Measurements from ENCODE around the gene KIF26B. TPM values are rescaled to one million over a fixed set of nuclear protein-coding genes. Genes with fewer than 3 reads are reported as not detected.
"Not testable (repeated sequence)": the region's sequence is repeated elsewhere in the genome, so short reads cannot be mapped to it uniquely, and the experiment has no call there.

The KIF26B gene
- total RNA-seq, 1 donor from 2014 or later = 3.8 TPM

- intact Hi-C loops (cut with DNase I) = no loop called here
- no peak for ATAC-seq
These were observed 173.1 kb downstream of the KIF26B start for GRCh38 chr1:245327842-245328241.

DNA sequence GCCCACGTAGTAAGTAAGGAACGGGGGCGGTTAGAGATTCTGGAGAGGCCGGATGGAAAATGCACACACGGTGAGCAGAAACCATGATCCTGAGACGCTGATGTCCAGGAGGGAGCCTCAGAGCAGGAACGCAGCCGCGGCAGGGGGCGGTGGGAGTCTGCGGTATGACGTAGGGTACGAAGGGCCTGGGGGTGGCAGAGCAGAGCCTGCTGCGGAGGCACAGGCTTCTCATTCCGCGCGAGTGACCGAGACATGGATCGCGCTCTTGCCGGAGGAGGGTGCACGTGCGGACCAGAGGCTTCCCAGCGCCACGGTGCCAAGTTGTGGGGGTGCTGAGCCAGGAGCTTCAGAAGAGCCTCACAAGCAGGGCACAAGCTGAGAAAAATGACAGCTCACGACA is 176.2 kb downstream of the KIF26B start:
- ATAC-seq (no peak), DNase-seq (ENCODE audit: missing footprints) (no peak)
- intact Hi-C loops (cut with DNase I) = no loop called here

More at GRCh38 chr1:245327842-245328241, 173.1 kb downstream of the KIF26B start:
- no peak for DNase-seq (ENCODE audit: missing footprints)

- intact Hi-C loops (cut with DNase I) = no loop called here
- DNase-seq (ENCODE audit: missing footprints) (no peak), ATAC-seq (no peak)
These were observed 177.3 kb downstream of the KIF26B start for GRCh38 chr1:245332085-245332484.

- DNase-seq (ENCODE audit: missing footprints) = no peak
- intact Hi-C loops (cut with DNase I) = no loop called here
- ATAC-seq = no peak
These were observed 177.7 kb downstream of the KIF26B start for GRCh38 chr1:245332513-245332912.

- DNase-seq (ENCODE audit: missing footprints) = no peak
- ATAC-seq = no peak
- intact Hi-C loops (cut with DNase I) = no loop called here
These were observed 179.4 kb downstream of the KIF26B start for GRCh38 chr1:245334235-245334634.

DNA sequence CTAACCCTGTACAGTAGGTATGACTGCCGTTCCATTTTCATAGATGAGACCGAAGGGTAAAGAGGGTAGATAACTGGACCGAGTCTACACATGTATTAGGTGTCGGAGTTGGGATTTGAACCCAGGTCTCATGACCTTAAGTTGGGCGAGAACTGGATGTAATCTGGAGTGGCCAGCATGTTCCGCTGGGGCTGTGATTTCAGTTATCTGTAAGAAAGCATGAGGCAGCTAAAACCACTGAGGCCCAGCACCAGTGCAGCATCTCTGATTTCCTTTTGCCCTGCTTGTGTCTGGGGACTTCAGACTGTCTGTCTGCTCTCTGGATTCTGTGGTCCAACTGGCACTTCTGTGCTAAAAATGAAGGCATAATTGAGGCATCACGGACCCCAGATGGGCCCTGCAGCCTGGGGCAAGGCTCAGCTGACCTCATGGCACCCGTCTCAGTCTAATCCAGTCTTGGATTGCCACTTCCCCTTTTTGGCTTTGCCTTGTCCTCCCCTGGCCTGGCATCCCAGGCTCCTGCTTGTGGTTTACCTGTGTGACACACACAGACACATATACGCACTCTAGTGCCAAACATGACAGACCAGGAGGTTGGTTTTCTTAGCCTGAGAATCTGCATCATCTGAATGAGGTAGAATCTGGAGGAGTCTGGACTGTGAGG is 180.2 kb downstream of the KIF26B start:
- intact Hi-C loops (cut with DNase I) = no loop called here
- no peak for DNase-seq (ENCODE audit: missing footprints)
- no peak for ATAC-seq

DNA sequence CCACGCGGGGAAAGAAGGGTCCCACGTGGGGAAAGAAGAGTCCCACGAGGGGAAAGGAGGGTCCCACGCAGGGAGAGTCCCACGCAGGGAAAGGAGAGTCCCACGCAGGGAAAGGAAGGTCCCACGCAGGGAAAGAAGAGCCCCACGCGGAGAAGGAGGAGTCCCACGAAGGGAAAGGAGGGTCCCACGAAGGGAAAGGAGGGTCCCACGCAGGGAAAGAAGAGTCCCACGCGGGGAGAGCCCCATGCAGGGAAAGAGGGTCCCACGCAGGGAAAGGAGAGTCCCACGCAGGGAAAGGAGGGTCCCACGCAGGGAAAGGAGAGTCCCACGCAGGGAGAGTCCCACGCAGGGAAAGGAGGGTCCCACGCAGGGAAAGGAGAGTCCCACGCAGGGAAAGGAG is 180.9 kb downstream of the KIF26B start:
- ATAC-seq; intact Hi-C loops (cut with DNase I): not testable (repeated sequence)

DNA sequence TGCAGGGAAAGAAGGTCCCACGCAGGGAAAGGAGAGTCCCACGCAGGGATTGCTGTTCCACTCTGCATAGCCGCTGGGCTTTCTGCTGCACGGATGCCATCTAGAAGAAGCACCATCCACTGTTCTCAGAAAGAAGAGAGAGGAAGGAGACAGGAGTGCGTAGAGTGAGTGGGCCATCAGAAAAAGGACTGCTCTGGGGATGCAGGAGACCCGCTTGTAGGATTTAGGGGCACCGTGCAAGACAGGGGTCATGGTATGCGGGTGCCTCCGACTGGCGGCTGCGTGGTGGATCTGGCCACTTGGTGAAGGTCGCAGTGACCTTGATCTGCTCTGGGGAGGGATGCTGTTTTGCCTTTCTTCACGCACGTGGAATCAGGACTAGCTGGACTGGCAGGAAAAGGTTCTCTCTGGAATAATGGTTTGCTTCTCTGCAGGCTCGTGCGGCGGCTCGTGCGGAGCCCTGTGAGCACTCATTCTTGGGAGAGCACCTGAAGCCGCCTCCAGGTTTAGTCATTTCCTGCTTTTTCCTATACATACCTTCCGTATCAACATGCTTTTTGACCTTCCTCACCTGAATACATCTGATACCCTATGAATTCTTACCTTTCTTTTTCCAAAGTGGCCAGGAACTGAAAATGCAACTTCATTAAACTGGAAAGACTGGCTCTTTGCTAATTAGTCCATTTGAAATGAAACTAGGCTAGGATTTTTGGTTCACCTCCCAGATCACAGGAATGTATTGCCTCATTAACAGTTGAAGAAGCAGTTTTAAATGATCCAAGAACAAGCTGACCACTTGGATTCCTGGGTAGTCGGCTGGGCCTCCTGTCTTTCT is 181.6 kb downstream of the KIF26B start:
- ATAC-seq (no peak), DNase-seq (ENCODE audit: missing footprints) (no peak)
- intact Hi-C loops (cut with DNase I) = no loop called here

More for the DNA sequence above, 180.9 kb downstream of the KIF26B start:
- DNase-seq (ENCODE audit: missing footprints) = not testable (repeated sequence)

DNA sequence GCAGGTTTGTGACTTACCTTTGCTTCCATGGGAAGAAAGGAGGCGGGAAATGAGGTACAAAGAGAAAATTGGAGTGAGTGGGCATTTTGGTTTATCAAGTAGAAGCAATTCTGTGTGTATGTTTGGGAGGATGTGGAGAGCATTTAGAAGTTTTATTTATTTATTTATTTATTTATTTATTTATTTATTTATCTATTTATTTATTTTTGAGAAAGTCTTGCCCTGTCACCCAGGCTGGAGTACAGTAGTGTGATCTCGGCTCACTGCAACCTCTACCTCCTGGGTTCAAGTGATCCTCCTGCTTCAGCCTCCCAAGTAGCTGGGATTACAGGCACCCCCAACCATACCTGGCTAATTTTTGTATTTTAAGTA is 182.2 kb downstream of the KIF26B start:
- intact Hi-C loops (cut with DNase I); DNase-seq (ENCODE audit: missing footprints); ATAC-seq: not testable (repeated sequence)

DNA sequence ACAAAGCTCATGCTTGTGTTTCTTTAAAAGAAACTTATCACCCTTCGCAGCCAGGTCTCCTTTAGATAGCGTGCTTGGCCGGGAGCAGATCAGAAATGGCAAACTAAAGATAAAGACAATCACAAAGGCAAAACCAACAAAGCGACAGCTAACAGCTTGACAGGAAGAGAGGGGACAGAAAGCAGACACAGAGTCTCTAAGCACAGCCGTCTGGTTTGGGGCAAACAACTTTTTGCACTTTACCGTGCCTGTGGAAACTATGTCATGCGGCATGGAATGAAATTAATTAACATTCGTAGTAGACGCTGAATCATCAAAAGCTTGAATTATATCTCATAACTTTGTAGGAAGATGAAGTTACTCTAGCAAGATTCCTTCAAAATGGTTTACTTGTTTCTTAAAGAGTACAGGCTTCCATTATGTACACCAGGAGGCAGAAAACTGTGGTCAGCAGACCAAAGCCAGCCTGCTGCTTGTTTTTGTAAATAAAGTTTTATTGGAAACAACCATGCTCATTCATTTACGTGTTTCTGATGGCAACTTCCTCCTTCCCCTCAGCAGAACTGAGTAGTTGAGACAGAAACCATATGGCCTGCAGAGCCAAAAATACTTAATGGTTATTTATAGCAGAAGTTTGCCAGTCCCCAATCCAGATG is 183.2 kb downstream of the KIF26B start:
- DNase-seq (ENCODE audit: missing footprints) (no peak), ATAC-seq (peak; percentile 73)
- intact Hi-C loops (cut with DNase I) = no loop called here

DNA sequence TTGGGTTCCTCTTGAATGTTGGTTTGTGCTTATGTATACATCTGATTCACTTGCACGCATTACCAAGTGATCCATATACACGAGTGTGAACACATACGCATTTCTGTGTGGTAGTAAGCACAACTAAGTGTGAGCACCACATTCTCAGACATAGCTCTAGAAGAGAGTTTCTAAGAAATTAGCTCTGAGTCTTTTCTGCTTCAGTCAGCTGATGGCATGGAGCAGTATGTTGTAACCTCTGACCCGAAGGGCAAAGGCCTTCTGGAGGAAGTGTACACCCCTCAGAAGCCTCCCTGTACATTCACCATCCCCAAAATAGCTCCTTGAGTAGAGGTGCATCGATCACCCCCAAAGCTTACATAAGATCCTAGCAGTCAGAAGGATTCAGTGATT is 183.7 kb downstream of the KIF26B start:
- DNase-seq (ENCODE audit: missing footprints) (no peak), ATAC-seq (no peak)
- intact Hi-C loops (cut with DNase I) = no loop called here

DNA sequence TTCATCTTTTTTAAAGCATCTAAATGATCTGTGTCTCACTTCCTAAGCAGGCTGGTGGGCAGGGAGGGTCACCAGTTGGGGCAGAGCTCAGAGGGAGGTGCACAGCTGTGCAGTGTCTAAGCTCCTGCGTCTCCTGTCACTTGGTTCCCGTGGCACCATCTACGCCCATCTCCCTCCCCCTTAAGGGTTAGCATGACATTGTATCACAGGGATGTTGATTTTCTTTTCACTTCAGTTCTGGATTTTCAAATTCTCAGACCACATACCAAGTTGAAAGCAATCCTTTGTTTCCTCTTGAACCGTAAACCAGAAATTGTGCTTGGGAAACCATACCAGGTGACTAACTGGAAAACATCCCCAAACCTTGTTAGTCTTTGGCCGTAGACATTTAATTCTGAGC is 187.0 kb downstream of the KIF26B start:
- intact Hi-C loops (cut with DNase I) = no loop called here
- DNase-seq (ENCODE audit: missing footprints) = no peak
- ATAC-seq = no peak

GRCh38 chr1:245345191-245345884 is 190.6 kb downstream of the KIF26B start:
- ATAC-seq (no peak), DNase-seq (ENCODE audit: missing footprints) (no peak)
- intact Hi-C loops (cut with DNase I) = no loop called here

- intact Hi-C loops (cut with DNase I) = no loop called here
- ATAC-seq (no peak), DNase-seq (ENCODE audit: missing footprints) (no peak)
These were observed 193.8 kb downstream of the KIF26B start for GRCh38 chr1:245348626-245349025.

- no peak for ATAC-seq
- DNase-seq (ENCODE audit: missing footprints) = no peak
- intact Hi-C loops (cut with DNase I) = no loop called here
These were observed 198.6 kb downstream of the KIF26B start for GRCh38 chr1:245353411-245353810.

DNA sequence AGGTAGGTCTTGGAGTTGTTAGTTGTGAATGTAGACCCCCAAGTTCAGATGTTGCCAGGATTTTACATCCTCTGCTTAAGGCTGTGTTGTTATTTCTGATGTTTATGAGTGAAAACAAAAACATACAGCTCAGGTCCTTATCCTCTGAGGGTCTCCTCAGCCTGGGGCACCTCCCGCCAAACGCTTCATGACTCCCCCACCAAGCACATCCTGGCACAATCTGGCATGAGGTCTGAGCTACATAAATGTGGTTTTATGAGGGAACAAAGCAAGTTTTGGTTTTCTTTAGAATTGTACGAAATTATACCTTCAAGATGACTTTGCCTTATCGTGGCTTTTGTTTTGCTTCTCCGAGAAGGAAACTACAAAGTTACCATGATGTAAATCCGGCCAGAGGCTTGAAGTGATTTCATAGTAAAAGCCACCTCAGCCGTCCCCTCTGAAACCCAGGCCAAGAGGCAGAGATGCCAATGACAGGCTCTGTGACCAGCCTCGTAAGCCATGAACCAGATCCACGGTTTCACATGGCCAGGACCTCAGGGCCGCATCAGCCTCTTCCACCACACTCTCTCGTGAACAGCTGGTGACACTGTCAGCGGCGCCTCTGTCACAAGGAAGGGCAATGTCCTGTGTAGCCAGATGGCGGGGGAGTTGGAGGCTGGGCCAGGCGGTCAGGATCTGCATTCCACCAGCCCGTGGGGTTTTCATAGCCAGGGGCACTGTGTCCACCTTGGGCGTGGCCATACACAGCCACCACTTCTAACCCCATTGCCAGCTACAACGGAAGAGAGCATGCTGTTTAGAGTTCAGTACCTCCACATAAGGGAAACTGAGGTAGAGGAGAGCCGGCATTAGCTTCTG is 199.4 kb downstream of the KIF26B start:
- ATAC-seq (no peak), DNase-seq (ENCODE audit: missing footprints) (no peak)
- intact Hi-C loops (cut with DNase I) = no loop called here

- intact Hi-C loops (cut with DNase I); DNase-seq (ENCODE audit: missing footprints); ATAC-seq: not testable (repeated sequence)
These were observed 201.3 kb downstream of the KIF26B start for GRCh38 chr1:245355851-245356630.

All from Right ventricle myocardium inferior (tissue), 1 donor.